Smooth muscle cell (in vitro differentiated cells): ENCODE data around the gene ITGAX. TPM values are rescaled to one million over a fixed set of nuclear protein-coding genes. Genes with fewer than 3 reads are reported as not detected.

Experiments
- DNase-seq: peaks from one replicate; lab custom pipeline; 2025; ENCODE audit not compliant: unreplicated experiment; lab: John Stamatoyannopoulos, UW
- H2AFZ ChIP-seq: fragments of 200-600 bp; sonication (generic); 2 replicates; pipeline ENCODE4 v1.6.0; 2016; ENCODE audit warnings: antibody characterized with exemption, low read depth, mild to moderate bottlenecking
- H3F3A ChIP-seq: fragments of 200-600 bp; sonication (generic); 2 replicates; pipeline ENCODE4 v1.6.0; 2017; ENCODE audit warnings: antibody characterized with exemption, low read depth
- H3K27ac ChIP-seq: fragments of 200-600 bp; sonication (generic); 2 replicates; pipeline ENCODE4 v1.5.1; 2016; ENCODE audit warnings: low read depth, mild to moderate bottlenecking
- H3K27me3 ChIP-seq: fragments of 200-600 bp; sonication (generic); 2 replicates; pipeline ENCODE4 v1.6.1; 2016; ENCODE audit warnings: low read depth, mild to moderate bottlenecking
- H3K36me3 ChIP-seq: fragments of 200-600 bp; sonication (generic); 2 replicates; pipeline ENCODE4 v1.5.1; 2016; ENCODE audit warnings: low read depth
- H3K4me1 ChIP-seq: fragments of 200-600 bp; sonication (generic); 2 replicates; pipeline ENCODE4 v1.5.1; 2016; ENCODE audit warnings: low read depth
- H3K4me2 ChIP-seq: fragments of 200-600 bp; sonication (generic); 2 replicates; pipeline ENCODE4 v1.6.0; 2016; ENCODE audit warnings: mild to moderate bottlenecking
- H3K4me3 ChIP-seq: fragments of 200-600 bp; sonication (generic); 2 replicates; pipeline ENCODE4 v1.5.1; 2016; ENCODE audit warnings: mild to moderate bottlenecking
- H3K79me2 ChIP-seq: fragments of 200-600 bp; sonication (generic); 2 replicates; pipeline ENCODE4 v1.6.0; 2016; ENCODE audit warnings: low read depth, mild to moderate bottlenecking
- H3K9ac ChIP-seq: fragments of 200-600 bp; sonication (generic); 2 replicates; pipeline ENCODE4 v1.6.0; 2016; ENCODE audit warnings: low read depth
- H3K9me3 ChIP-seq: fragments of 200-600 bp; sonication (generic); replicated peaks from 2 replicates; pipeline ENCODE4 v1.5.1; 2016; ENCODE audit warnings: low read depth
- H4K20me1 ChIP-seq: fragments of 200-600 bp; sonication (generic); 2 replicates; pipeline ENCODE4 v1.6.0; 2016; ENCODE audit warnings: low read depth
- CTCF ChIP-seq: fragments of 200-600 bp; sonication (generic); IDR thresholded peaks from 2 replicates; pipeline ENCODE4 v1.5.1; 2017; ENCODE audit warnings: borderline replicate concordance, mild to moderate bottlenecking, antibody characterized with exemption; ENCODE audit not compliant: insufficient read depth, poor library complexity, severe bottlenecking
- WGBS: methylation state at CpG from one replicate; pipeline ENCODE4 v1.1.7; 2016; ENCODE audit warnings: low lambda C conversion rate; 5-methylcytosine and 5-hydroxymethylcytosine counted together
- polyA plus RNA-seq: library from polyadenylated mRNA; unstranded; fragments of >200 nt; fragmentation: Nextera tagmentation; extraction: Ambion mirVana; gene quantifications from 2 replicates; pipeline ENCODE4 v1.2.1, GENCODE V29; 2016
- total RNA-seq: library from RNA; depleted of rRNA; stranded (reverse); fragments of >200 nt; gene quantifications from 2 replicates; pipeline ENCODE4 v1.2.3, GENCODE V29; 2014

Gene ITGAX
- total and polyA plus RNA-seq, 2 experiments from 2014 or later = 0.31 TPM; not detected in 1

GRCh38 chr16:31344712-31345111, 10.3 kb upstream of the ITGAX start:
- no peaks in the 10 kb centered on the region for H3K36me3 ChIP-seq
- H4K20me1 ChIP-seq = no peaks in the 10 kb centered on the region
- H3K27me3 ChIP-seq = no peaks in the 10 kb centered on the region
- no peak overlapping the region for H3K4me2 ChIP-seq
- H3F3A ChIP-seq = no peaks in the 10 kb centered on the region
- DNase-seq = no peak
- TF ChIP-seq CTCF = no peak
- no peak overlapping the region for H3K9ac ChIP-seq
- no peaks in the 10 kb centered on the region for H3K9me3 ChIP-seq
- WGBS = 95% methylated on average over 9 of the region's 9 CpGs
- H3K27ac ChIP-seq = no peak overlapping the region
- no peaks in the 10 kb centered on the region for H3K4me1 ChIP-seq
- no peaks in the 10 kb centered on the region for H3K79me2 ChIP-seq
- no peak overlapping the region for H3K4me3 ChIP-seq
- H2AFZ ChIP-seq = no peak overlapping the region

GRCh38 chr16:31347445-31347844, 7.5 kb upstream of the ITGAX start:
- Histone ChIP-seq H3K36me3 (no peaks in the 10 kb centered on the region), H2AFZ (no peak overlapping the region), H4K20me1 (no peaks in the 10 kb centered on the region), H3K9ac (no peak overlapping the region), H3K9me3 (no peaks in the 10 kb centered on the region), H3K27me3 (no peaks in the 10 kb centered on the region), H3K27ac (no peak overlapping the region), H3K4me1 (no peaks in the 10 kb centered on the region), H3K4me2 (no peak overlapping the region), H3K4me3 (no peak overlapping the region), H3K79me2 (no peaks in the 10 kb centered on the region), H3F3A (no peaks in the 10 kb centered on the region)
- TF ChIP-seq CTCF = no peak
- 72% methylated on average over 5 of the region's 5 CpGs for WGBS
- DNase-seq = no peak

GRCh38 chr16:31348579-31348978, 6.4 kb upstream of the ITGAX start:
- H3K27me3 ChIP-seq = no peaks in the 10 kb centered on the region
- H3K27ac ChIP-seq = no peak overlapping the region
- H4K20me1 ChIP-seq = no peaks in the 10 kb centered on the region
- H3K4me3 ChIP-seq = no peak overlapping the region
- H3F3A ChIP-seq = no peaks in the 10 kb centered on the region
- no peaks in the 10 kb centered on the region for H3K36me3 ChIP-seq
- no peak for DNase-seq
- no peaks in the 10 kb centered on the region for H3K79me2 ChIP-seq
- 69% methylated on average over 3 of the region's 3 CpGs for WGBS
- H2AFZ ChIP-seq = no peak overlapping the region
- no peak overlapping the region for H3K4me2 ChIP-seq
- no peak for TF ChIP-seq CTCF
- no peak overlapping the region for H3K9ac ChIP-seq
- H3K4me1 ChIP-seq = no peaks in the 10 kb centered on the region
- H3K9me3 ChIP-seq = no peaks in the 10 kb centered on the region

- Histone ChIP-seq H3F3A (no peaks in the 10 kb centered on the region), H2AFZ (no peak overlapping the region), H3K4me2 (no peak overlapping the region), H3K9me3 (no peaks in the 10 kb centered on the region), H3K4me3 (no peak overlapping the region), H3K27ac (no peak overlapping the region), H3K27me3 (no peaks in the 10 kb centered on the region), H3K36me3 (no peaks in the 10 kb centered on the region), H3K79me2 (no peaks in the 10 kb centered on the region), H3K4me1 (no peaks in the 10 kb centered on the region), H4K20me1 (no peaks in the 10 kb centered on the region), H3K9ac (no peak overlapping the region)
- 83% methylated on average over 12 of the region's 12 CpGs for WGBS
- no peak for DNase-seq
- TF ChIP-seq CTCF = no peak
Observed at GRCh38 chr16:31350275-31351005, 4.5 kb upstream of the ITGAX start.
